Right atrium auricular region (tissue), 2 donors: Measurements from ENCODE around the gene RHBDF1. TPM values are rescaled to one million over a fixed set of nuclear protein-coding genes. Genes with fewer than 3 reads are reported as not detected.
A peak's percentile ranks its signal among the peaks of the same experiment; 100 is the strongest.

Source experiments
- DNase-seq: peaks from one replicate; pipeline ENCODE4 v3.0.0-alpha.2; 2019; ENCODE audit warnings: low spot score
- H3K27ac ChIP-seq, 2 donors: fragments of 200-600 bp; sonication (generic); 1 replicate in 1 of 2; 2 replicates in 1 of 2; pipeline ENCODE4 v1.5.1; 2016 to 2019
- H3K27me3 ChIP-seq, 2 donors: fragments of 200-600 bp; sonication (generic); one replicate each; pipeline versions ENCODE4 v1.5.1 to v1.6.0; 2017 to 2019
- H3K36me3 ChIP-seq: fragments of 200-600 bp; sonication (generic); one replicate; pipeline ENCODE4 v1.5.1; 2016
- H3K4me1 ChIP-seq, 2 donors: fragments of 200-600 bp; sonication (generic); one replicate each; pipeline versions ENCODE4 v1.5.1 to v1.6.0; 2017 to 2019
- H3K4me3 ChIP-seq, 2 donors: fragments of 200-600 bp; sonication (generic); 1 replicate in 1 of 2; 2 replicates in 1 of 2; pipeline ENCODE4 v1.5.1; 2017 to 2019; ENCODE audit warnings: mild to moderate bottlenecking in 1 of 2, moderate library complexity in 1 of 2
- H3K9me3 ChIP-seq, 2 donors: fragments of 200-600 bp; sonication (generic); one replicate each; pipeline ENCODE4 v1.5.1; 2019
- CTCF ChIP-seq, 2 donors: fragments of 200-600 bp; sonication (generic); IDR thresholded peaks; one replicate each; pipeline ENCODE4 v1.5.1; 2019; ENCODE audit warnings: antibody characterized with exemption in 2 of 2
- total RNA-seq, 2 donors: library from RNA; depleted of rRNA; stranded (reverse); fragments of >200 nt; gene quantifications; one replicate each; pipeline ENCODE4 v1.1.0, GENCODE V29; 2016

The RHBDF1 gene
- total RNA-seq, 2 donors from 2014 or later = 12.0 to 25.4 TPM

DNA sequence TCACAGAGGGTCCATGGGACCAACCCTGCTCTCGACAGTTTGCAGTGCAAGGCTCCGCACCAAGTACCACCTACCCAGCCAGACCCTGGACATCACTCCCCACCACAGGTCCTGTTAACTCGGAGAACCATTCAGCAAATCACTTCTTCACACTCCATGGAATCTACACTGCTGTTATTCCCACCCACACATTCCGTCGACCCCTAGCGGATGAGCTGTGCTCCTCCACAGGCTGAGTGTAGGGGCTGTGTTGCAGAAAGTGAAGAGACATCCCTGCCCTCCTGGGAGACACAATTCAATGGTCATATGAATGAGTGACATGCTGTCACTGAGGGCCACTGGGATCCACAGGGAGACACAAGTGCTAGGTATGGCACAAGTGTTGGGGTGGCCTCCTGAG lies 33.1 kb upstream of the RHBDF1 start:
- TF ChIP-seq CTCF (IDR thresholded peaks at IDR 0.05) = no peak
- Histone ChIP-seq H3K27ac (no peak overlapping the region), H3K9me3 (no peaks in the 10 kb centered on the region), H3K36me3 (peaks cover 20% of the 10 kb centered on the region), H3K4me3 (no peak overlapping the region), H3K27me3 (no peaks in the 10 kb centered on the region), H3K4me1 (peaks cover 2 to 31% of the 10 kb centered on the region in 2 donors)
- DNase-seq = no peak

DNA sequence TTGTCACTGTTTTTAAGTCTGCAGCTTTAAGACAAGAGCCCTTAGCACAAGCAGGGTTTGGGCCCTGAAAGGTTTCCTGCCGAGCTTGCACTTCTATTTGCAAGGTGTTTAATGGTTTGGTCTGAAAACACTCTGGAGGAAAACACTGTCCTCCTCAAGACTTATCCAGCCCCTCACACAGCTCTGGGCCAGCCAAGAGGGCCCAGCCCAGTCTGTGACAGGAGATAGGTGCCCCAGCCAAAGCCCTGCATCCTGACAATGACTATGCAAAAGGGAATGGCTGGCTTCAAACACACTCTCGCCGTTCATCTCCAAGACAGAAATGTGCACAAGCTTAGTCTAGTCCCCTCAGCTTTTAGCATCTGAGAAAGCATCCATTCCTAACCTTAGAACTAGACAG lies 32.5 kb upstream of the RHBDF1 start:
- H3K4me1 ChIP-seq = peaks cover 2 to 31% of the 10 kb centered on the region in 2 donors
- H3K27me3 ChIP-seq = no peaks in the 10 kb centered on the region
- H3K36me3 ChIP-seq = peaks cover 15% of the 10 kb centered on the region
- H3K27ac ChIP-seq = no peak overlapping the region
- no peak for DNase-seq
- H3K4me3 ChIP-seq = no peak overlapping the region
- no peaks in the 10 kb centered on the region for H3K9me3 ChIP-seq
- no peak for TF ChIP-seq CTCF (IDR thresholded peaks at IDR 0.05)

DNA sequence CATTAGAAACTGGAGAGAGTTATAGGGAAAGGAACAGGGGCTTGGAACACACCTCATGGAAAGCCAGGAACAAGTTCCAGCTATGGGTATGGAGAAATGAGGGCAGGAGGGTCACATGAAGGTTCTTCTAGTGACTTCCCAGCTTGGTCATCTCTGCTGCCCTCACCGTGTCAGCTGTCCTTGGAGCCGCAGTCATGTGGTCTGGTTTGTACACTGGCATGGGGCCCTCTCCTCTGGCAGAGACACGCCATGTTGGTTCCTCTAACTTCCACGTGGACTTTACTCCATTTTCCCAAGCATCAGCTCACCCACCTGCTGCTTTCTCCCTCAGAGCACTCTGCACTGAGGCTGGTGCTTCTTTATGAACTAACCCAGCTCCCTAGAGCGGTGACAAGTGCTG lies 31.9 kb upstream of the RHBDF1 start:
- no peak for DNase-seq
- H3K36me3 ChIP-seq = peaks cover 9% of the 10 kb centered on the region
- no peaks in the 10 kb centered on the region for H3K9me3 ChIP-seq
- no peak overlapping the region for H3K4me3 ChIP-seq
- no peak overlapping the region for H3K27ac ChIP-seq
- H3K4me1 ChIP-seq = peaks cover 2 to 31% of the 10 kb centered on the region in 2 donors
- no peaks in the 10 kb centered on the region for H3K27me3 ChIP-seq
- TF ChIP-seq CTCF (IDR thresholded peaks at IDR 0.05) = no peak

DNA sequence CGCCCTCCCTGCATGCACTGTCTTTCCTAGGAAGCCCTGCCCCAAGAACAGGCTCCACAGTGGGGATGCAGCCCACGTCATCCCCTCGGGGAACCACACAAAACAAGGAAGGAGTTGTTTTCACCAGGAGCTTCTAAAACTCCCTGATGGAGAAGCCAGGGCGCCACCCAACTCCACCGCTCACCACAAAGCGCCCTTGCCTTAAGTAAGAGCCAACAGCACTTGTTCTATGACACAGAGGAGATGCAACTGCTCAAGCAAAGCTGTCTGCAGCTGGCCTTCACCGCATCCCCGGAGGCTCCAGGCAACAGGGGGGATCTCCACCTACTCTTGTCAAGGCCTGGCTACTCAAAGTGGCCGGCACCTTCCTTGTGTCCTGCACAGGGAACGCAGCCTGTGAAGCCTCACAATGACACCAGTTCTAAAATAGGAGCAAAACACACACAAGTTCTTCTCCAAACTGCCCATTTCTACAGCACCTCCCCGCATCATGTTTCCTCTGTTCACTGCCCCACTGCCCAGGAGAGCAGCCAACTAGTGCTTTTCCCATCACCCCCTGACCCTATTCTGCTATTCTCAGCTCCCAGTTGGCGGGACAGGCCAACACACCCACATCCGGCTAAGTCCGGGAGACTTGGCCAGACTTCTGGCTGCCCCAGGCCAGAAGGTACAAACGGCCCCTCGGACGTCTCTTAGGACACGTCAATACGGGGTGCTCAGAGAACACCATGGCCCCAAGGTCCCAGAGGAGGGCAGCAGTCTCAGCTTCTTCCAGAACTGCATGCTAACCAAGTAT lies 29.8 kb upstream of the RHBDF1 start:
- Histone ChIP-seq H3K9me3 (no peaks in the 10 kb centered on the region), H3K4me3 (no peak overlapping the region), H3K27ac (peak overlapping the region; percentile 72 to 77), H3K4me1 (peaks cover 2 to 36% of the 10 kb centered on the region in 2 donors), H3K27me3 (no peaks in the 10 kb centered on the region), H3K36me3 (peaks cover 17% of the 10 kb centered on the region)
- peak; percentile 82 for DNase-seq
- no peak for TF ChIP-seq CTCF (IDR thresholded peaks at IDR 0.05)

GRCh38 chr16:101586-101985 lies 29.2 kb upstream of the RHBDF1 start:
- H3K9me3 ChIP-seq = no peaks in the 10 kb centered on the region
- peaks cover 17% of the 10 kb centered on the region for H3K36me3 ChIP-seq
- H3K27me3 ChIP-seq = no peaks in the 10 kb centered on the region
- TF ChIP-seq CTCF (IDR thresholded peaks at IDR 0.05) = no peak
- peak overlapping the region; percentile 72 to 77 for H3K27ac ChIP-seq
- H3K4me1 ChIP-seq = peaks cover 0 to 38% of the 10 kb centered on the region in 2 donors
- no peak for DNase-seq
- no peak overlapping the region for H3K4me3 ChIP-seq

- Histone ChIP-seq H3K27ac (peak overlapping the region; percentile 72 to 77), H3K9me3 (no peaks in the 10 kb centered on the region), H3K36me3 (peaks cover 14% of the 10 kb centered on the region), H3K4me1 (peaks cover 0 to 38% of the 10 kb centered on the region in 2 donors), H3K27me3 (no peaks in the 10 kb centered on the region), H3K4me3 (no peak overlapping the region)
- DNase-seq = no peak
- no peak for TF ChIP-seq CTCF (IDR thresholded peaks at IDR 0.05)
These were observed 28.6 kb upstream of the RHBDF1 start for GRCh38 chr16:100989-101388.
